ENCODE results near the gene HERC2. TPM values are rescaled to one million over a fixed set of nuclear protein-coding genes. Genes with fewer than 3 reads are reported as not detected.
"Not testable (repeated sequence)": the region's sequence is repeated elsewhere in the genome, so short reads cannot be mapped to it uniquely, and the experiment has no call there.

Gene HERC2
- total and polyA plus RNA-seq, 2 of the 8 experiments (the other 6 are each of a cell fraction or from before 2014, with no cell fraction given): 83.0 to 88.7 TPM

DNA sequence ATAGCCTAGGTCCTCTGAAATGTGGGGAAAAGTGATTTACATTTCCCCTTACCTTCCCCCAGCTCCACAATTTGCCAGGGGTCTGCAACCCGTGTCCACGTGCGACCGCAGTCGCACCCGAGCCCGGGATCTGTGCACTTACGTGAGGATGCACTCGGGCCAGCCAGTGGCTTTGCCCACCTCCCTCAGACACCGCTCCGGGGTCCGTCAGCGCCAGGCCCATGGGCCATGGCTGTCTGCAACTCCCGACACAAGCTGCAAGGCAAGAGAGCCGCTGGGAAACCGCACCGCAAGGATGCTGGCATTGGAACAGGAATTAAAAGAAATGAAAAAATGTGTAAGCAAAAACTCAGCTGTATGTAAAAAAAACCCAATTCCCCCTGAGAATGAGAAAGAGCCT is 43.5 kb upstream of the HERC2 start:
- H2AK5ac ChIP-seq (ENCODE audit: low read depth, low read length); H4K8ac ChIP-seq (ENCODE audit: extremely low read depth, insufficient read depth, low read length); FAIRE-seq; H2BK20ac ChIP-seq (ENCODE audit: low read length); H2AFZ ChIP-seq (ENCODE audit: low read length); H3K4me1 ChIP-seq (replicated peaks in 1 of 4; ENCODE audit: control insufficient read depth in 3 of 4, insufficient read depth in 4 of 4, low read length in 3 of 4); H3K36me3 ChIP-seq (ENCODE audit: control insufficient read depth in 2 of 4, insufficient read depth in 4 of 4, low read length in 3 of 4); H3K18ac ChIP-seq (ENCODE audit: extremely low read depth, low read length); H4K20me1 ChIP-seq (replicated peaks in 1 of 2; ENCODE audit: control insufficient read depth in 1 of 2, insufficient read depth in 2 of 2, low read length in 2 of 2); H3K9ac ChIP-seq (replicated peaks in 1 of 4; ENCODE audit: extremely low read depth in 1 of 4, low read depth in 3 of 4, low read length in 3 of 4); H3K4me3 ChIP-seq (ENCODE audit: extremely low read depth in 1 of 4, insufficient read depth in 2 of 4, low read depth in 3 of 4, low read length in 4 of 4); H3K79me1 ChIP-seq (ENCODE audit: low read depth, low read length); H2BK120ac ChIP-seq (replicated peaks; ENCODE audit: low read depth, low read length); H3K14ac ChIP-seq (ENCODE audit: insufficient read length); H4K91ac ChIP-seq (replicated peaks; ENCODE audit: insufficient read length, low read length); POLR2A ChIA-PET (ENCODE audit: partially characterized antibody); H3K27ac ChIP-seq (ENCODE audit: low read depth, low read length); H2BK12ac ChIP-seq (ENCODE audit: low read depth, low read length); DNase-seq (ENCODE audit: low read depth in 1 of 2, low spot score in 2 of 2); H3K4ac ChIP-seq (replicated peaks; ENCODE audit: insufficient read length, low read depth, low read length); H3K56ac ChIP-seq (replicated peaks; ENCODE audit: insufficient read length, low read depth, low read length); H3K9me3 ChIP-seq (ENCODE audit: insufficient read depth in 2 of 2, low read depth in 1 of 2, low read length in 1 of 2); H3K4me2 ChIP-seq (ENCODE audit: insufficient read depth in 1 of 2, low read depth in 2 of 2, low read length in 2 of 2); H3K27me3 ChIP-seq (replicated peaks in 1 of 4; ENCODE audit: control insufficient read depth in 3 of 4, extremely low read depth in 1 of 4, insufficient read depth in 3 of 4, low read length in 3 of 4); H3K23me2 ChIP-seq (ENCODE audit: low read depth, low read length); H2BK5ac ChIP-seq (ENCODE audit: low read depth, low read length); CTCF ChIA-PET (ENCODE audit: partially characterized antibody); H3K23ac ChIP-seq (ENCODE audit: insufficient read length); H2BK15ac ChIP-seq (ENCODE audit: low read length); H4K5ac ChIP-seq (ENCODE audit: insufficient read length, low read depth, low read length); H3K79me2 ChIP-seq (ENCODE audit: control insufficient read depth in 1 of 2, insufficient read depth in 2 of 2, low read length in 2 of 2): not testable (repeated sequence)
- no CpG with 5 or more reads among the region's 17 CpGs for WGBS, 2 experiments (ENCODE audit: extremely low coverage in 1 of 2, insufficient coverage in 1 of 2, insufficient read length in 1 of 2, insufficient replicate concordance in 2 of 2, low coverage in 1 of 2, low lambda C conversion rate in 2 of 2, missing lambda C conversion rate in 1 of 2)

DNA sequence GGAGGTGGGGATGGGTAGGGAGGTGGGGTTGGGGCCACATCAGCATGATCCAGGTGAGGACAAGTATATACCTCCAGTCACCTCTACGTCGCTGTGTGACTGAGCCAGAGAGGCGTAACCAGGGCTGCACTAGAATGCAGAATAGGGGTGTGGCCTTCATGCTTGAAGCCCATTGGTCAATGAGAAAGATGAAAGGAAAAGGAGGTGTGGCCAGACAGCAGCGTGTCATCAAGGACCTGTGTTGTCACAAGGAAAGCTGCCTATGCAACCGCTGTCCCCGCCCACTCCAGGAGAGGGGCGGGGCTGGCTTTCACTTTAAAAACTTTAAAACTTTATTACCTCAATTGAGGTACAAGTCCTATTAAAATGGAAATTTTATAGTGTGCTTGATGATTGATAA is 36.0 kb upstream of the HERC2 start, which contains the start of gene GOLGA6L24:
TSS of gene GOLGA6L24 (minus strand) at position 101 of the 400 bp plus-strand sequence. CDS start at position 40, 61 bp downstream.
- H3K4me2 ChIP-seq (ENCODE audit: insufficient read depth in 1 of 2, low read depth in 2 of 2, low read length in 2 of 2); H3K14ac ChIP-seq (ENCODE audit: insufficient read length); POLR2A ChIA-PET (ENCODE audit: partially characterized antibody); H3K9ac ChIP-seq (replicated peaks in 1 of 4; ENCODE audit: extremely low read depth in 1 of 4, low read depth in 3 of 4, low read length in 3 of 4); H3K23me2 ChIP-seq (ENCODE audit: low read depth, low read length); H3K79me2 ChIP-seq (ENCODE audit: control insufficient read depth in 1 of 2, insufficient read depth in 2 of 2, low read length in 2 of 2); H4K8ac ChIP-seq (ENCODE audit: extremely low read depth, insufficient read depth, low read length); H2BK5ac ChIP-seq (ENCODE audit: low read depth, low read length); FAIRE-seq; H3K4ac ChIP-seq (replicated peaks; ENCODE audit: insufficient read length, low read depth, low read length); CTCF ChIA-PET (ENCODE audit: partially characterized antibody); H3K4me3 ChIP-seq (ENCODE audit: extremely low read depth in 1 of 4, insufficient read depth in 2 of 4, low read depth in 3 of 4, low read length in 4 of 4); H3K36me3 ChIP-seq (ENCODE audit: control insufficient read depth in 2 of 4, insufficient read depth in 4 of 4, low read length in 3 of 4); H3K27ac ChIP-seq (ENCODE audit: low read depth, low read length); H2BK15ac ChIP-seq (ENCODE audit: low read length); H4K20me1 ChIP-seq (replicated peaks in 1 of 2; ENCODE audit: control insufficient read depth in 1 of 2, insufficient read depth in 2 of 2, low read length in 2 of 2); H3K56ac ChIP-seq (replicated peaks; ENCODE audit: insufficient read length, low read depth, low read length); H3K9me3 ChIP-seq (ENCODE audit: insufficient read depth in 2 of 2, low read depth in 1 of 2, low read length in 1 of 2); H2BK120ac ChIP-seq (replicated peaks; ENCODE audit: low read depth, low read length); H3K18ac ChIP-seq (ENCODE audit: extremely low read depth, low read length); H3K27me3 ChIP-seq (replicated peaks in 1 of 4; ENCODE audit: control insufficient read depth in 3 of 4, extremely low read depth in 1 of 4, insufficient read depth in 3 of 4, low read length in 3 of 4); H4K91ac ChIP-seq (replicated peaks; ENCODE audit: insufficient read length, low read length); H3K79me1 ChIP-seq (ENCODE audit: low read depth, low read length); H2BK12ac ChIP-seq (ENCODE audit: low read depth, low read length); H2AFZ ChIP-seq (ENCODE audit: low read length); H2BK20ac ChIP-seq (ENCODE audit: low read length); H2AK5ac ChIP-seq (ENCODE audit: low read depth, low read length); H4K5ac ChIP-seq (ENCODE audit: insufficient read length, low read depth, low read length); H3K23ac ChIP-seq (ENCODE audit: insufficient read length); H3K4me1 ChIP-seq (replicated peaks in 1 of 4; ENCODE audit: control insufficient read depth in 3 of 4, insufficient read depth in 4 of 4, low read length in 3 of 4); DNase-seq (ENCODE audit: low read depth in 1 of 2, low spot score in 2 of 2): not testable (repeated sequence)
- WGBS, 2 experiments (ENCODE audit: extremely low coverage in 1 of 2, insufficient coverage in 1 of 2, insufficient read length in 1 of 2, insufficient replicate concordance in 2 of 2, low coverage in 1 of 2, low lambda C conversion rate in 2 of 2, missing lambda C conversion rate in 1 of 2): no CpG with 5 or more reads among the region's 7 CpGs
